Measurements from ENCODE around the gene GPR15. TPM values are rescaled to one million over a fixed set of nuclear protein-coding genes. Genes with fewer than 3 reads are reported as not detected.

Gene GPR15
- polyA plus RNA-seq, 10 donors, result 0.70 TPM; not detected in 9

Other genes with a start within 250 kb of the GPR15 start
- gene OR5H2, start 249.5 kb upstream of the GPR15 start, polyA plus RNA-seq (ENCODE audit: insufficient read length in 10 of 10), result not detected
- not detected for gene OR5K4, start 178.1 kb upstream of the GPR15 start, polyA plus RNA-seq (ENCODE audit: insufficient read length in 10 of 10)
- gene OR5K3, start 141.3 kb upstream of the GPR15 start, polyA plus RNA-seq (ENCODE audit: insufficient read length in 10 of 10), result not detected
- gene OR5K1, start 68.8 kb upstream of the GPR15 start, polyA plus RNA-seq (ENCODE audit: insufficient read length in 10 of 10), result not detected
- under 1 TPM in 1 of 10 donors, not detected in 9; 0.38 TPM for gene OR5K2, start 34.3 kb upstream of the GPR15 start, polyA plus RNA-seq (ENCODE audit: insufficient read length in 10 of 10)
- gene CLDND1, start 9.1 kb upstream of the GPR15 start, polyA plus RNA-seq (ENCODE audit: insufficient read length in 10 of 10), result 100 to 1,000 TPM in 1 of 10 donors, 10 to 100 TPM in 9; 72.8 to 102 (median 83.7) TPM
- gene CPOX, start 61.6 kb downstream of the GPR15 start, polyA plus RNA-seq (ENCODE audit: insufficient read length in 10 of 10), result 10 to 100 TPM; 10.3 to 17.7 (median 15.4) TPM
- gene ST3GAL6, start 231.4 kb downstream of the GPR15 start, polyA plus RNA-seq (ENCODE audit: insufficient read length in 10 of 10), result 10 to 100 TPM in 1 of 10 donors, 1 to 10 TPM in 9; 5.3 to 12.2 (median 7.1) TPM